SK-N-SH (cell line): ENCODE data around the gene CSTB. TPM values are rescaled to one million over a fixed set of nuclear protein-coding genes. Genes with fewer than 3 reads are reported as not detected.

ENCODE experiments used
- CTCF ChIA-PET: fragments of 300-600, 350-600 bp; formaldehyde crosslinking; extraction: SDS; loops from one replicate; lab custom pipeline; 2021; lab: Yijun Ruan, JAX
- POLR2A ChIA-PET: fragments of 350-600 bp; sonication (Branson Sonifier 250); formaldehyde crosslinking; extraction: SDS; loops from one replicate; lab custom pipeline; 2020; ENCODE audit warnings: antibody characterized with exemption, inconsistent platforms; lab: Yijun Ruan, JAX
- DNase-seq: peaks from one replicate; pipeline ENCODE4 v3.0.0; 2012
- H2AFZ ChIP-seq: fragments of 200-600 bp; sonication (generic); 2 replicates; pipeline ENCODE4 v1.8.1; 2016; ENCODE audit warnings: antibody characterized with exemption, mild to moderate bottlenecking, low read depth
- H3F3A ChIP-seq: fragments of 200-600 bp; sonication (generic); replicated peaks from 2 replicates; pipeline ENCODE3; 2016; ENCODE audit warnings: antibody characterized with exemption, mild to moderate bottlenecking; ENCODE audit not compliant: insufficient read depth
- H3K27ac ChIP-seq, 2 experiments: fragments of 200-500 bp in 1 of 2; fragments of 200-600 bp in 1 of 2; sonication (Bioruptor generic) in 1 of 2; sonication (generic), shearing (Covaris generic) in 1 of 2; 2 replicates each; pipeline versions ENCODE4 v1.5.1 to v1.6.1; 2014 to 2016; ENCODE audit warnings: low read depth in 2 of 2, inconsistent platforms in 1 of 2, low read length in 1 of 2, mild to moderate bottlenecking in 1 of 2, mixed read lengths in 1 of 2
- H3K27me3 ChIP-seq: fragments of 200-600 bp; sonication (generic), shearing (Covaris generic); 2 replicates; pipeline ENCODE4 v1.6.1; 2016; ENCODE audit warnings: mixed run types; ENCODE audit not compliant: insufficient read depth
- H3K36me3 ChIP-seq, 2 experiments: fragments of 200-500 bp in 1 of 2; fragments of 200-600 bp in 1 of 2; sonication (Bioruptor generic) in 1 of 2; sonication (generic) in 1 of 2; replicated peaks in 1 of 2; 2 replicates each; pipeline versions ENCODE3 to v1.5.1; 2014 to 2016; ENCODE audit warnings: low read length in 1 of 2, mild to moderate bottlenecking in 1 of 2; ENCODE audit not compliant: insufficient read depth in 2 of 2, control insufficient read depth in 1 of 2
- H3K4me1 ChIP-seq, 2 experiments: fragments of 200-500 bp in 1 of 2; fragments of 200-600 bp in 1 of 2; sonication (Bioruptor generic) in 1 of 2; sonication (generic), shearing (Covaris generic) in 1 of 2; 2 replicates each; pipeline versions ENCODE4 v1.5.1 to v1.6.1; 2014 to 2016; ENCODE audit warnings: low read depth in 1 of 2, low read length in 1 of 2, mixed run types in 1 of 2; ENCODE audit not compliant: insufficient read depth in 2 of 2, control insufficient read depth in 1 of 2
- H3K4me2 ChIP-seq: fragments of 200-600 bp; sonication (generic), shearing (Covaris generic); 2 replicates; pipeline ENCODE4 v1.6.1; 2017; ENCODE audit warnings: mixed run types
- H3K4me3 ChIP-seq, 2 experiments: fragments of 200-500 bp in 1 of 2; fragments of 200-600 bp in 1 of 2; sonication (Bioruptor generic) in 1 of 2; sonication (generic), shearing (Covaris generic) in 1 of 2; 2 replicates each; pipeline versions ENCODE4 v1.5.1 to v1.8.1; 2014 to 2016; ENCODE audit warnings: low read depth in 2 of 2, inconsistent platforms in 1 of 2, low read length in 1 of 2, mild to moderate bottlenecking in 1 of 2, mixed read lengths in 1 of 2, moderate library complexity in 1 of 2
- H3K79me2 ChIP-seq: fragments of 200-600 bp; sonication (generic); 2 replicates; pipeline ENCODE4 v1.8.1; 2017; ENCODE audit warnings: mild to moderate bottlenecking; ENCODE audit not compliant: insufficient read depth
- H3K9ac ChIP-seq: fragments of 200-600 bp; sonication (generic); 2 replicates; pipeline ENCODE4 v1.6.1; 2017; ENCODE audit warnings: mixed run types
- H3K9me2 ChIP-seq: fragments of 200-600 bp; sonication (generic); 2 replicates; pipeline ENCODE4 v1.6.1; 2017; ENCODE audit warnings: mixed run types
- H3K9me3 ChIP-seq: fragments of 200-600 bp; sonication (generic); 2 replicates; pipeline ENCODE4 v1.6.1; 2017; ENCODE audit warnings: mixed run types, mild to moderate bottlenecking, moderate library complexity
- H4K20me1 ChIP-seq: fragments of 200-600 bp; sonication (generic); 2 replicates; pipeline ENCODE4 v1.6.1; 2017; ENCODE audit warnings: mild to moderate bottlenecking, mixed run types; ENCODE audit not compliant: insufficient read depth
- EP300 ChIP-seq, 2 experiments: IDR thresholded peaks; 2 replicates each; pipeline versions ENCODE4 v1.4.0 to v1.6.1; 2012; ENCODE audit warnings: borderline replicate concordance in 1 of 2, low read depth in 1 of 2, low read length in 1 of 2
- EZH2phosphoT487 ChIP-seq: fragments of 200-600 bp; sonication (generic); IDR thresholded peaks from 2 replicates; pipeline ENCODE4 v1.6.1; 2017; ENCODE audit warnings: low read depth, mixed run types, mild to moderate bottlenecking, antibody characterized with exemption, moderate library complexity, borderline replicate concordance
- FOSL2 ChIP-seq: IDR thresholded peaks from 2 replicates; pipeline ENCODE4 v1.4.0; 2012; ENCODE audit warnings: low read depth, mild to moderate bottlenecking, moderate library complexity, borderline replicate concordance
- FOXJ3 ChIP-seq: sonication (generic); formaldehyde crosslinking; IDR thresholded peaks from 2 replicates; pipeline ENCODE4 v1.5.1; 2020; ENCODE audit warnings: mild to moderate bottlenecking, missing genetic modification reagents
- GABPA ChIP-seq: IDR thresholded peaks from 2 replicates; pipeline ENCODE4 v1.4.0; 2012; ENCODE audit warnings: low read depth, mild to moderate bottlenecking
- MXI1 ChIP-seq: IDR thresholded peaks from 2 replicates; pipeline ENCODE4 v1.6.1; 2012; ENCODE audit warnings: mild to moderate bottlenecking, low read depth, low read length, improper control_type of control experiment
- NRF1 ChIP-seq: IDR thresholded peaks from 2 replicates; pipeline ENCODE4 v1.6.1; 2012; ENCODE audit warnings: low read depth, mild to moderate bottlenecking, low read length
- POLR2AphosphoS5 ChIP-seq: IDR thresholded peaks from 2 replicates; pipeline ENCODE4 v1.6.1; 2012; ENCODE audit warnings: low read depth, low read length
- RAD21 ChIP-seq: IDR thresholded peaks from 2 replicates; pipeline ENCODE4 v1.6.1; 2012; ENCODE audit warnings: mild to moderate bottlenecking, low read length
- RCOR1 ChIP-seq: fragments of 150-350 bp; IDR thresholded peaks from 2 replicates; pipeline ENCODE4 v1.6.1; 2017; ENCODE audit warnings: antibody characterized with exemption, low read length
- RFX5 ChIP-seq: IDR thresholded peaks from 2 replicates; pipeline ENCODE4 v1.6.1; 2012; ENCODE audit warnings: mild to moderate bottlenecking, improper control_type of control experiment, low read length
- RXRA ChIP-seq: IDR thresholded peaks from 2 replicates; pipeline ENCODE4 v1.4.0; 2012; ENCODE audit warnings: low read depth, mild to moderate bottlenecking, borderline replicate concordance
- SMC3 ChIP-seq: IDR thresholded peaks from 2 replicates; pipeline ENCODE4 v1.6.1; 2012; ENCODE audit warnings: low read depth, low read length, improper control_type of control experiment
- TAF1 ChIP-seq: IDR thresholded peaks from 2 replicates; pipeline ENCODE4 v1.6.1; 2012; ENCODE audit warnings: low read depth, mild to moderate bottlenecking, low read length, moderate library complexity, borderline replicate concordance
- TCF12 ChIP-seq: IDR thresholded peaks from 2 replicates; pipeline ENCODE4 v1.4.0; 2012
- WGBS: methylation state at CpG from one replicate; pipeline ENCODE4 v1.1.6; 2017; ENCODE audit warnings: low lambda C conversion rate; 5-methylcytosine and 5-hydroxymethylcytosine counted together
- polyA plus RNA-seq, 3 experiments: library from polyadenylated mRNA; depleted of rRNA; stranded (reverse); fragments of >200 nt; gene quantifications; 2 replicates each; pipeline ENCODE4 v1.2.3, GENCODE V29; 2012
- TF ChIP-seq, protein P1 (sequence below): fragments of 150-350 bp; IDR thresholded peaks from 2 replicates; pipeline ENCODE4 v1.6.1; 2017; ENCODE audit warnings: antibody characterized with exemption, low read length, low read depth, borderline replicate concordance
- TF ChIP-seq, protein P2 (sequence below): IDR thresholded peaks from 2 replicates; pipeline ENCODE4; 2012
- TF ChIP-seq, protein P3 (sequence below): IDR thresholded peaks from 2 replicates; pipeline ENCODE4 v1.6.1; 2012; ENCODE audit warnings: mild to moderate bottlenecking, low read depth, low read length, moderate library complexity
- TF ChIP-seq, protein P4 (sequence below): fragments of 150-350 bp; IDR thresholded peaks from 2 replicates; pipeline ENCODE4 v1.6.1; 2016; ENCODE audit warnings: mild to moderate bottlenecking, low read depth, low read length

CSTB gene
- polyA plus RNA-seq, 1 of the 3 experiments (the other 2 are of a cell fraction), result 101 TPM

DNA sequence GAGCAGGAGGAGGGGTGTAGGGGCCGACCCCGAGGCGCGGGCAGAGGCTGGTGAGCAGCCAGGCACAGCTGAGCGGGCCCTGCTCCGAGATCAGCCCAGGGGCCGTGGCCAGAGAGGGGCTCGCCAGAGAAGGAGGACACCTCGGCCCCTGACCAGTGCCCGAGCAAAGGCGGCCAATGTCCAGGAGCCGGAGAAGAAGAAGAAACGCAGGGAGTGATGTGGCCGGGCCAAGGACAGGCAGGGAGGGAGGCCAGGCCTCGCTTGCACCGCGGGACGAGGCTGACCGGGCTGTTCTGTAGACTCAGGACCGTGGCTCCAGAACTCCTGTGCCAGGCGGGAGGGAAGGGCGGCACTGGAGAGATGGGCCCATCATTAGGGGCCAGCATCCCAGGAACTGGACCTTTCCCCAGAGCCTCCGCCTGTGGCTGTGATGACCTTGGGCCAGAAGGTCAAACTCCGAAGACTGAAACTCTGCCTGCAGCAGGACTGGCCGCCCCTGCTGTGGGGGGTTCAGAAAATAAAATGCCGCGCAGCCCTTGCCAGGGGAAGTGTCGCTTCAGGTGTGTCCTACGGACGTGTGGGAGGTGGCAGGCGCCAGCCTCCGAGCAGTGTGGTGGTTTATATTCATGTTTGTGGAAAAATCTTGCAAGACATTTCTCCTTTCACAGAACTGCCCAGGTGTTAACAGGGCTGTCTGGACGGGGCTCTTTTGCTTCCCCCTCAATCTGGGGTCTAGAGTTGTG, 27.6 kb upstream of the CSTB start:
- H3K36me3 ChIP-seq, result peaks cover 0 to 55% of the 10 kb centered on the region in 2 experiments
- no peaks in the 10 kb centered on the region for H3K27me3 ChIP-seq
- CTCF ChIA-PET, result interaction anchor here (1.1 kb wide), 1 partner anchor 14 kb away, joined by 3 read pairs; no protein-coding TSS in a partner anchor

More for the DNA sequence above, 27.6 kb upstream of the CSTB start:
- POLR2A ChIA-PET, result no interaction called here
- Histone ChIP-seq H3K27ac (no peak overlapping the region), H3K4me1 (no peaks in the 10 kb centered on the region), H3K4me3 (no peak overlapping the region), H3K9me2 (no peaks in the 10 kb centered on the region), H3K9ac (no peak overlapping the region), H2AFZ (no peak overlapping the region), H3F3A (no peaks in the 10 kb centered on the region), H3K79me2 (no peaks in the 10 kb centered on the region), H4K20me1 (no peaks in the 10 kb centered on the region), H3K4me2 (no peak overlapping the region), H3K9me3 (no peaks in the 10 kb centered on the region)
- no peak for TF ChIP-seq RXRA
- TF ChIP-seq, protein P1, sequence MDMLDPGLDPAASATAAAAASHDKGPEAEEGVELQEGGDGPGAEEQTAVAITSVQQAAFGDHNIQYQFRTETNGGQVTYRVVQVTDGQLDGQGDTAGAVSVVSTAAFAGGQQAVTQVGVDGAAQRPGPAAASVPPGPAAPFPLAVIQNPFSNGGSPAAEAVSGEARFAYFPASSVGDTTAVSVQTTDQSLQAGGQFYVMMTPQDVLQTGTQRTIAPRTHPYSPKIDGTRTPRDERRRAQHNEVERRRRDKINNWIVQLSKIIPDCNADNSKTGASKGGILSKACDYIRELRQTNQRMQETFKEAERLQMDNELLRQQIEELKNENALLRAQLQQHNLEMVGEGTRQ, result no peak
- no peak for TF ChIP-seq NRF1
- TF ChIP-seq, protein P2, sequence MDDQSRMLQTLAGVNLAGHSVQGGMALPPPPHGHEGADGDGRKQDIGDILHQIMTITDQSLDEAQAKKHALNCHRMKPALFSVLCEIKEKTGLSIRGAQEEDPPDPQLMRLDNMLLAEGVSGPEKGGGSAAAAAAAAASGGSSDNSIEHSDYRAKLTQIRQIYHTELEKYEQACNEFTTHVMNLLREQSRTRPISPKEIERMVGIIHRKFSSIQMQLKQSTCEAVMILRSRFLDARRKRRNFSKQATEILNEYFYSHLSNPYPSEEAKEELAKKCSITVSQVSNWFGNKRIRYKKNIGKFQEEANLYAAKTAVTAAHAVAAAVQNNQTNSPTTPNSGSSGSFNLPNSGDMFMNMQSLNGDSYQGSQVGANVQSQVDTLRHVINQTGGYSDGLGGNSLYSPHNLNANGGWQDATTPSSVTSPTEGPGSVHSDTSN, result no peak
- TF ChIP-seq POLR2AphosphoS5, result no peak
- no peak for TF ChIP-seq EZH2phosphoT487
- TF ChIP-seq SMC3, result no peak
- no peak for TF ChIP-seq RFX5
- no peak for TF ChIP-seq TCF12
- no peak for TF ChIP-seq EP300 (IDR thresholded peaks at IDR 0.05; ENCODE audit: borderline replicate concordance in 1 of 2, low read depth in 1 of 2, low read length in 1 of 2)
- TF ChIP-seq RAD21, result no peak
- no peak for TF ChIP-seq FOSL2
- no peak for TF ChIP-seq GABPA
- TF ChIP-seq TAF1, result no peak
- TF ChIP-seq, protein P3, sequence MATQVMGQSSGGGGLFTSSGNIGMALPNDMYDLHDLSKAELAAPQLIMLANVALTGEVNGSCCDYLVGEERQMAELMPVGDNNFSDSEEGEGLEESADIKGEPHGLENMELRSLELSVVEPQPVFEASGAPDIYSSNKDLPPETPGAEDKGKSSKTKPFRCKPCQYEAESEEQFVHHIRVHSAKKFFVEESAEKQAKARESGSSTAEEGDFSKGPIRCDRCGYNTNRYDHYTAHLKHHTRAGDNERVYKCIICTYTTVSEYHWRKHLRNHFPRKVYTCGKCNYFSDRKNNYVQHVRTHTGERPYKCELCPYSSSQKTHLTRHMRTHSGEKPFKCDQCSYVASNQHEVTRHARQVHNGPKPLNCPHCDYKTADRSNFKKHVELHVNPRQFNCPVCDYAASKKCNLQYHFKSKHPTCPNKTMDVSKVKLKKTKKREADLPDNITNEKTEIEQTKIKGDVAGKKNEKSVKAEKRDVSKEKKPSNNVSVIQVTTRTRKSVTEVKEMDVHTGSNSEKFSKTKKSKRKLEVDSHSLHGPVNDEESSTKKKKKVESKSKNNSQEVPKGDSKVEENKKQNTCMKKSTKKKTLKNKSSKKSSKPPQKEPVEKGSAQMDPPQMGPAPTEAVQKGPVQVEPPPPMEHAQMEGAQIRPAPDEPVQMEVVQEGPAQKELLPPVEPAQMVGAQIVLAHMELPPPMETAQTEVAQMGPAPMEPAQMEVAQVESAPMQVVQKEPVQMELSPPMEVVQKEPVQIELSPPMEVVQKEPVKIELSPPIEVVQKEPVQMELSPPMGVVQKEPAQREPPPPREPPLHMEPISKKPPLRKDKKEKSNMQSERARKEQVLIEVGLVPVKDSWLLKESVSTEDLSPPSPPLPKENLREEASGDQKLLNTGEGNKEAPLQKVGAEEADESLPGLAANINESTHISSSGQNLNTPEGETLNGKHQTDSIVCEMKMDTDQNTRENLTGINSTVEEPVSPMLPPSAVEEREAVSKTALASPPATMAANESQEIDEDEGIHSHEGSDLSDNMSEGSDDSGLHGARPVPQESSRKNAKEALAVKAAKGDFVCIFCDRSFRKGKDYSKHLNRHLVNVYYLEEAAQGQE, result no peak
- TF ChIP-seq, protein P4, sequence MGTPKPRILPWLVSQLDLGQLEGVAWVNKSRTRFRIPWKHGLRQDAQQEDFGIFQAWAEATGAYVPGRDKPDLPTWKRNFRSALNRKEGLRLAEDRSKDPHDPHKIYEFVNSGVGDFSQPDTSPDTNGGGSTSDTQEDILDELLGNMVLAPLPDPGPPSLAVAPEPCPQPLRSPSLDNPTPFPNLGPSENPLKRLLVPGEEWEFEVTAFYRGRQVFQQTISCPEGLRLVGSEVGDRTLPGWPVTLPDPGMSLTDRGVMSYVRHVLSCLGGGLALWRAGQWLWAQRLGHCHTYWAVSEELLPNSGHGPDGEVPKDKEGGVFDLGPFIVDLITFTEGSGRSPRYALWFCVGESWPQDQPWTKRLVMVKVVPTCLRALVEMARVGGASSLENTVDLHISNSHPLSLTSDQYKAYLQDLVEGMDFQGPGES, result no peak
- no peak for TF ChIP-seq FOXJ3
- TF ChIP-seq RCOR1, result no peak
- TF ChIP-seq MXI1, result no peak
- no peak for DNase-seq
- WGBS, result 94% methylated on average over 25 of the region's 33 CpGs
